Kidney capillary endothelial cell (primary cell): ENCODE data around the gene NRP2.
A peak's percentile ranks its signal among the peaks of the same experiment; 100 is the strongest.

Experiments used
- DNase-seq: peaks from one replicate; pipeline ENCODE4 v3.0.0-alpha.2; 2018; ENCODE audit warnings: low spot score

The NRP2 gene

GRCh38 chr2:205805136-205805535 lies 122.8 kb downstream of the NRP2 start:
- no peak for DNase-seq

DNA sequence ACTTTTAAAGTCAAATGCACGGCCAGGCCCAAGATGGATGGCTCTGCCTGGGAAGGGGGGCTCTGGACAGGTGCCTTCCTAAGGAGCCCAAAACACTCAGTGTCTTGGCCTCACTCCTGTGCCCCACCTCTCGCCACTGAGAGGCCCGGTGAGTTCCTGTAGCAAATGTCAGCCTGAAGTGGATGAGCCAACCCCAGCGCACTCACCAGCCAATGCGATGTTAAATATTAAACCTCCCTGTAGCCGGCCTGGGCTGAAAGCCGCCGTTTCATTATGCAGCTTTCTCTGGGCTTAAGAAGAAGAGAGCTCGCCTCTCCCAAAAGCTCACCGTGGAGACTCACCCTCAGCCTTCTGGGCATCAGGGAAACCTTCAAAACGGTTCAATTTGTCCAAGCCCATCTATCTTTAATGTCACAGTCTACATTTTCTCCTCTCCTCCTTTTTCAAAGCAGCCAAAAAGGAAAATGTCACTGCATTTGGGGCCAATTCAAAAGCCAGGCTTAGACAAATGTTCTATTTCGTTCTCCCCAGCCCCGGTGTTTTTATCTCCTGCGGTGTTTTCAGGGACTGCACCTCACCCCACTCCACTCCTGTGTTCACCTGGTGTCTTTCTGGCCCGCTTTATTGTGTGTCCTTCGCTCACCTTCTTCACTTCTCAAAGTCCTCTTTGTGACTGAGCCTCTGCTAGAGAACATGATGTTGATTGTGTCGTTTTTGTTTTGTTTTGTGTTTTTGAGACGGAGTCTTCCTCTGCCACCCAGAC lies 124.0 kb downstream of the NRP2 start:
- no peak for DNase-seq

GRCh38 chr2:205807229-205807628 lies 124.9 kb downstream of the NRP2 start:
- DNase-seq, result no peak

DNA sequence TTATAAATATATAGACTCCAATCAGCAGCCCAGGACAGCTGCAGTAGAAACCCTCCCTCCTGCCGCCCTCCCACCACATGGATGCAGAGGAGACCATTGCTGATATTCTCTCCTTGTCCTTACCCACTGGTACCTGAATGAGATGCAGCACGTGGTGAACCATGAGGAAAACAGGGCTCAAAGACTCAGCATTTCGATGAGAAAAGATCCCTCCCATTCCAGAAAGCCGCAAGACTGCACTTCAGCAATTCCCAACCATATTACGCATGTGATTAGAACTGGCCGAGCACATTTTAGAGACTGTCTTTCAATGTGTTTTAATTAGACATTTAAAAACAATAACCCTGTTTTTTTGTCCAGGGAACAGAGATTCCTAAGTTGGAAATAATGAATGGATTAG lies 125.5 kb downstream of the NRP2 start:
- no peak for DNase-seq

GRCh38 chr2:205808486-205809121 lies 126.3 kb downstream of the NRP2 start:
- no peak for DNase-seq

DNA sequence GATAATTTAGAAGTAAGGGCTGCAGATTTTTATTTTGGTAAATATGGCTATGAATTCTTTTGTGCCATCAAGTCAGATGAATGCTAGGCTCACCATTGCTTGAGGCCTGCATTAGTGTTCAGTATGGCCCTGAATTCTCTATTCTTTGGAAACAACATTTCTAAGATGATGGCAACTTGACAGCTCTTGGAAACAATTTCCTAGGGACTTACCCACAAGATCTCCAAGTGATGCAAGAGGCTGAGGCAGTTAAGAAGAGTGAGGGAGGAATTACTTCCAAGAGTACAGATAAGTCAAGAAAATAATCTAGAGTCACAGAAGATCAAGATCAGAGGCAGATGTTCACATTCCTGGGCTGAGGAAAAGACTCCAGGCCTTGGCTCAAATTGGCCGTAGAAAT lies 129.1 kb downstream of the NRP2 start:
- no peak for DNase-seq

- peak; percentile 20 for DNase-seq
These were observed 131.7 kb downstream of the NRP2 start for GRCh38 chr2:205814039-205814364.

GRCh38 chr2:205815673-205816072 lies 133.4 kb downstream of the NRP2 start:
- DNase-seq, result no peak

DNA sequence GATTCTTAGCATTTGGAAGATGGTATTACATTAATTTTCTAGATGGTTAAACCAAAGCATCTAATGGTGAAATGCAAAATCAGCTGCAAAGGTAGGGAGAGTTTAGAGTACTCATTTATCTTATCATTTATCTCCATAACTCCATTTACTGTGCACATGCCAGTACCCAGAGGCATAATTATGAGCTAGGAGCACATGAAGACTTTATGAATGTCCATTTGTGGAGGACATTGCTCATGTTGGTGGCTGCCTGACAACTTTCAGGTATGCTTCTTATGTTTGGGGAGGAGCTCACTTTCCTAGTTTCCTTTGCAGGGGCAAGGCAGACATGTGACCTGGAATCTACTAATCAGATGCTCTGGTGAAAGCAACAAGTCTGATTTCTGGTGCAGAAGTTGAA lies 134.0 kb downstream of the NRP2 start:
- no peak for DNase-seq

DNA sequence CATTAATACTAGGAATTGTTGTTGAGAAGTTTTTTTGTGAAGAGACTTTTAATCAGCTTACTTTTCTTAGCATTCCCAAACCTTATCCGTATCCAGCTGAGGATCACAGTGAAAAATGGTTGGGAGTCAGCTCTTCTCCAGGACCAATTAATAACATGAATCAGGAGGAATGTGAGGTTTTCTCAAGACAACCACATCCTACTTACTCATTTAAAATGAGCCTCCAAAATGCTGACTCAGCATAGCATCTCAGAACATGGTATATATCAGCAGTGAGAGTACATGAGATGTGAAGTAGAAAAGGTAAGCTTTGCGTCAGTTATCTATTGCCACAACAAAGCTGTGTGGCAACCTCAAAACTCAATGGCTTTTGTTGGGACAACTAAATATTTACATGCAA lies 140.3 kb downstream of the NRP2 start:
- no peak for DNase-seq

- DNase-seq, result no peak
These were observed 145.6 kb downstream of the NRP2 start for GRCh38 chr2:205827809-205828365.

GRCh38 chr2:205833864-205834263 lies 151.6 kb downstream of the NRP2 start:
- DNase-seq, result no peak

GRCh38 chr2:205834796-205835195 lies 152.5 kb downstream of the NRP2 start:
- DNase-seq, result no peak

DNA sequence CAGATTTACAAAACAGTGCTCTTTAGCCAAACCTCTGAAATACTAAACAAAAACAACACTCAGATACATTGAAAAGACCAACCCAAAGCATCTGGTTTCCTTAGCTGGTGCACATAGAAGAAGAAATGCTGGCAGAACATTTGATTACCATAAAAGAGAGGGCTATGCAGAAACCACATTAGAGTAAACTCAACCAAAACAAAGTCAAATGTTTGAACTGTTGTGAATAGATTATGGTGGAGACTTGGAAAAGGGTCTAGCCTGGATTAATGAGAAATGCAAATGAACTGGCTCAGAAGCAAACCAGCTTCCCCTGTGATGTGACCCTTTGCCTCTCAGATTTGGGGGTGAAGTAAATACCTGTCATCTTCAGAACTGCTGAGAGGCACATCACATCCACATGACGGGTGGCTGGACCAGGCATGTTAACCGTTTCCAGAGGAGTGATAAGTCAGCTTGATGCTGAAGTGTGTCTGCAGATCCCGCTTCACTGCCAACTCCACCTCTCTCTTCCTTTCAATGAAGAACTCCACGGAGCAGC lies 153.0 kb downstream of the NRP2 start:
- DNase-seq, result no peak

DNA sequence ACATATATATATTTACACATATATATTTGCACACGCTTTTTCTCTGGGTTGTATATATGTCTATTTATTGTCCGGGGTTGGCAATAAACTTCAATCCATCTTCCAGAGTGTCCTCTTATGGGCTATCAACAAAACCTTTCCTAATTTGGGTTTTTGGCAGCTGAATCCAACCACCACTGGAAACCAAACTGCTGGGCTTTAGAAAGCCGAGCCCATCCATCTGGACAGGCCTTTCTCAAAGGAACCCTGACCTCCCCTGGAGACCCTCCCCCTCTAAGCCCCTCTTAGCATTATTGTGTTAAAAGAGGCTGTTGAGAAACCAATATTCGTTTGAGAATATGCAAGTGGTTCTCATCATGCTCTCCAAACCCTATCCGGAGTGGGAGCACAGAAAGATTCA lies 153.6 kb downstream of the NRP2 start:
- no peak for DNase-seq

- DNase-seq, result no peak
These were observed 154.3 kb downstream of the NRP2 start for GRCh38 chr2:205836477-205837221.

- no peak for DNase-seq
These were observed 155.4 kb downstream of the NRP2 start for GRCh38 chr2:205837663-205838062.

GRCh38 chr2:205845446-205845845 lies 163.1 kb downstream of the NRP2 start:
- DNase-seq, result no peak
